Measurements from ENCODE around the gene CCNL2.

Gene CCNL2

GRCh38 chr1:1348420-1349255 lies 50.5 kb downstream of the CCNL2 start:
- peak overlapping the region; percentile 43 for H3K27ac ChIP-seq (ENCODE audit: low read depth, low read length)
- H3K36me3 ChIP-seq (ENCODE audit: control insufficient read depth in 1 of 2, insufficient read depth in 2 of 2, low read length in 2 of 2), result no peaks in the 10 kb centered on the region
- H3K4me1 ChIP-seq (ENCODE audit: control insufficient read depth in 1 of 2, insufficient read depth in 2 of 2, low read length in 2 of 2), result peaks cover 43 to 48% of the 10 kb centered on the region in 2 donors

GRCh38 chr1:1347663-1348419 lies 51.3 kb downstream of the CCNL2 start:
- H3K36me3 ChIP-seq (ENCODE audit: control insufficient read depth in 1 of 2, insufficient read depth in 2 of 2, low read length in 2 of 2), result no peaks in the 10 kb centered on the region
- peaks cover 4 to 9% of the 10 kb centered on the region in 2 donors for H3K27me3 ChIP-seq (ENCODE audit: control insufficient read depth in 1 of 2, insufficient read depth in 2 of 2, low read length in 2 of 2)
- peak overlapping the region; percentile 58 to 64 for H3K9ac ChIP-seq (ENCODE audit: low read depth in 1 of 2, low read length in 2 of 2)
- H3K27ac ChIP-seq (ENCODE audit: low read depth, low read length), result peak overlapping the region; percentile 43
- no peaks in the 10 kb centered on the region for H3K9me3 ChIP-seq (ENCODE audit: control insufficient read depth in 1 of 2, low read length in 2 of 2)
- peaks cover 40 to 44% of the 10 kb centered on the region in 2 donors for H3K4me1 ChIP-seq (ENCODE audit: control insufficient read depth in 1 of 2, insufficient read depth in 2 of 2, low read length in 2 of 2)
- H3K4me3 ChIP-seq (ENCODE audit: low read depth in 1 of 2, low read length in 2 of 2), result peak overlapping the region; percentile 68 to 82

More at GRCh38 chr1:1348420-1349255, 50.5 kb downstream of the CCNL2 start:
- H3K9ac ChIP-seq (ENCODE audit: low read depth in 1 of 2, low read length in 2 of 2), result peak overlapping the region; percentile 58 to 64
- peaks cover 12 to 17% of the 10 kb centered on the region in 2 donors for H3K27me3 ChIP-seq (ENCODE audit: control insufficient read depth in 1 of 2, insufficient read depth in 2 of 2, low read length in 2 of 2)
- H3K4me3 ChIP-seq (ENCODE audit: low read depth in 1 of 2, low read length in 2 of 2), result peak overlapping the region; percentile 68 to 82
- no peaks in the 10 kb centered on the region for H3K9me3 ChIP-seq (ENCODE audit: control insufficient read depth in 1 of 2, low read length in 2 of 2)

GRCh38 chr1:1347026-1347595 lies 52.0 kb downstream of the CCNL2 start:
- Histone ChIP-seq H3K4me3 (ENCODE audit: low read depth in 1 of 2, low read length in 2 of 2) (peak overlapping the region; percentile 68 to 82), H3K9me3 (ENCODE audit: control insufficient read depth in 1 of 2, low read length in 2 of 2) (no peaks in the 10 kb centered on the region), H3K9ac (ENCODE audit: low read depth in 1 of 2, low read length in 2 of 2) (peak overlapping the region; percentile 58 to 69), H3K36me3 (ENCODE audit: control insufficient read depth in 1 of 2, insufficient read depth in 2 of 2, low read length in 2 of 2) (no peaks in the 10 kb centered on the region), H3K27me3 (ENCODE audit: control insufficient read depth in 1 of 2, insufficient read depth in 2 of 2, low read length in 2 of 2) (peaks cover 0 to 4% of the 10 kb centered on the region in 2 donors), H3K27ac (ENCODE audit: low read depth, low read length) (peak overlapping the region; percentile 43), H3K4me1 (ENCODE audit: control insufficient read depth in 1 of 2, insufficient read depth in 2 of 2, low read length in 2 of 2) (peaks cover 34 to 41% of the 10 kb centered on the region in 2 donors)

- peaks cover under 1 to 4% of the 10 kb centered on the region in 2 donors for H3K36me3 ChIP-seq (ENCODE audit: control insufficient read depth in 1 of 2, insufficient read depth in 2 of 2, low read length in 2 of 2)
- peaks cover 34 to 41% of the 10 kb centered on the region in 2 donors for H3K4me1 ChIP-seq (ENCODE audit: control insufficient read depth in 1 of 2, insufficient read depth in 2 of 2, low read length in 2 of 2)
- H3K9me3 ChIP-seq (ENCODE audit: control insufficient read depth in 1 of 2, low read length in 2 of 2), result no peaks in the 10 kb centered on the region
- no peaks in the 10 kb centered on the region for H3K27me3 ChIP-seq (ENCODE audit: control insufficient read depth in 1 of 2, insufficient read depth in 2 of 2, low read length in 2 of 2)
- peak overlapping the region in 1 of 2 donors; percentile 8 for H3K4me3 ChIP-seq (ENCODE audit: low read depth in 1 of 2, low read length in 2 of 2)
- H3K27ac ChIP-seq (ENCODE audit: low read depth, low read length), result no peak overlapping the region
- no peak overlapping the region for H3K9ac ChIP-seq (ENCODE audit: low read depth in 1 of 2, low read length in 2 of 2)
These were observed 52.6 kb downstream of the CCNL2 start for GRCh38 chr1:1346501-1346890.

GRCh38 chr1:1345860-1346500 lies 53.2 kb downstream of the CCNL2 start:
- Histone ChIP-seq H3K27ac (ENCODE audit: low read depth, low read length) (no peak overlapping the region), H3K4me1 (ENCODE audit: control insufficient read depth in 1 of 2, insufficient read depth in 2 of 2, low read length in 2 of 2) (peaks cover 34 to 41% of the 10 kb centered on the region in 2 donors), H3K36me3 (ENCODE audit: control insufficient read depth in 1 of 2, insufficient read depth in 2 of 2, low read length in 2 of 2) (peaks cover 6 to 10% of the 10 kb centered on the region in 2 donors), H3K4me3 (ENCODE audit: low read depth in 1 of 2, low read length in 2 of 2) (peak overlapping the region in 1 of 2 donors; percentile 8), H3K9me3 (ENCODE audit: control insufficient read depth in 1 of 2, low read length in 2 of 2) (no peaks in the 10 kb centered on the region), H3K9ac (ENCODE audit: low read depth in 1 of 2, low read length in 2 of 2) (no peak overlapping the region), H3K27me3 (ENCODE audit: control insufficient read depth in 1 of 2, insufficient read depth in 2 of 2, low read length in 2 of 2) (no peaks in the 10 kb centered on the region)

GRCh38 chr1:1345384-1345783 lies 53.8 kb downstream of the CCNL2 start:
- no peaks in the 10 kb centered on the region for H3K27me3 ChIP-seq (ENCODE audit: control insufficient read depth in 1 of 2, insufficient read depth in 2 of 2, low read length in 2 of 2)
- H3K27ac ChIP-seq (ENCODE audit: low read depth, low read length), result no peak overlapping the region
- H3K9ac ChIP-seq (ENCODE audit: low read depth in 1 of 2, low read length in 2 of 2), result peak overlapping the region in 1 of 2 donors; percentile 25
- peaks cover 34 to 41% of the 10 kb centered on the region in 2 donors for H3K4me1 ChIP-seq (ENCODE audit: control insufficient read depth in 1 of 2, insufficient read depth in 2 of 2, low read length in 2 of 2)
- H3K9me3 ChIP-seq (ENCODE audit: control insufficient read depth in 1 of 2, low read length in 2 of 2), result no peaks in the 10 kb centered on the region
- H3K36me3 ChIP-seq (ENCODE audit: control insufficient read depth in 1 of 2, insufficient read depth in 2 of 2, low read length in 2 of 2), result peaks cover 7 to 16% of the 10 kb centered on the region in 2 donors
- peak overlapping the region in 1 of 2 donors; percentile 15 for H3K4me3 ChIP-seq (ENCODE audit: low read depth in 1 of 2, low read length in 2 of 2)

- H3K4me1 ChIP-seq (ENCODE audit: control insufficient read depth in 1 of 2, insufficient read depth in 2 of 2, low read length in 2 of 2), result peaks cover 34 to 41% of the 10 kb centered on the region in 2 donors
- no peak overlapping the region for H3K27ac ChIP-seq (ENCODE audit: low read depth, low read length)
- no peaks in the 10 kb centered on the region for H3K9me3 ChIP-seq (ENCODE audit: control insufficient read depth in 1 of 2, low read length in 2 of 2)
- no peaks in the 10 kb centered on the region for H3K27me3 ChIP-seq (ENCODE audit: control insufficient read depth in 1 of 2, insufficient read depth in 2 of 2, low read length in 2 of 2)
- peak overlapping the region in 1 of 2 donors; percentile 15 for H3K4me3 ChIP-seq (ENCODE audit: low read depth in 1 of 2, low read length in 2 of 2)
- peak overlapping the region in 1 of 2 donors; percentile 25 for H3K9ac ChIP-seq (ENCODE audit: low read depth in 1 of 2, low read length in 2 of 2)
- peaks cover 7 to 21% of the 10 kb centered on the region in 2 donors for H3K36me3 ChIP-seq (ENCODE audit: control insufficient read depth in 1 of 2, insufficient read depth in 2 of 2, low read length in 2 of 2)
These were observed 54.3 kb downstream of the CCNL2 start for GRCh38 chr1:1344655-1345361.

- Histone ChIP-seq H3K9me3 (ENCODE audit: control insufficient read depth in 1 of 2, low read length in 2 of 2) (no peaks in the 10 kb centered on the region), H3K4me3 (ENCODE audit: low read depth in 1 of 2, low read length in 2 of 2) (no peak overlapping the region), H3K36me3 (ENCODE audit: control insufficient read depth in 1 of 2, insufficient read depth in 2 of 2, low read length in 2 of 2) (peaks cover 7 to 29% of the 10 kb centered on the region in 2 donors), H3K9ac (ENCODE audit: low read depth in 1 of 2, low read length in 2 of 2) (no peak overlapping the region), H3K27ac (ENCODE audit: low read depth, low read length) (no peak overlapping the region), H3K4me1 (ENCODE audit: control insufficient read depth in 1 of 2, insufficient read depth in 2 of 2, low read length in 2 of 2) (peaks cover 34 to 41% of the 10 kb centered on the region in 2 donors), H3K27me3 (ENCODE audit: control insufficient read depth in 1 of 2, insufficient read depth in 2 of 2, low read length in 2 of 2) (no peaks in the 10 kb centered on the region)
These were observed 55.2 kb downstream of the CCNL2 start for GRCh38 chr1:1343811-1344421.

- Histone ChIP-seq H3K27me3 (ENCODE audit: control insufficient read depth in 1 of 2, insufficient read depth in 2 of 2, low read length in 2 of 2) (no peaks in the 10 kb centered on the region), H3K4me3 (ENCODE audit: low read depth in 1 of 2, low read length in 2 of 2) (no peak overlapping the region), H3K4me1 (ENCODE audit: control insufficient read depth in 1 of 2, insufficient read depth in 2 of 2, low read length in 2 of 2) (peaks cover 31 to 32% of the 10 kb centered on the region in 2 donors), H3K9me3 (ENCODE audit: control insufficient read depth in 1 of 2, low read length in 2 of 2) (no peaks in the 10 kb centered on the region), H3K27ac (ENCODE audit: low read depth, low read length) (no peak overlapping the region), H3K9ac (ENCODE audit: low read depth in 1 of 2, low read length in 2 of 2) (no peak overlapping the region), H3K36me3 (ENCODE audit: control insufficient read depth in 1 of 2, insufficient read depth in 2 of 2, low read length in 2 of 2) (peaks cover 7 to 36% of the 10 kb centered on the region in 2 donors)
These were observed 56.5 kb downstream of the CCNL2 start for GRCh38 chr1:1342584-1343115.
